SJSA1 (cell line): Measurements from ENCODE around the gene MYEOV. TPM values are rescaled to one million over a fixed set of nuclear protein-coding genes. Genes with fewer than 3 reads are reported as not detected.

Experiments used
- DNase-seq, 2 experiments: peaks; one replicate each; pipeline ENCODE4 v3.0.0-alpha.2; 2015 to 2020; ENCODE audit warnings: low spot score in 2 of 2, low read depth in 1 of 2
- H3K27ac ChIP-seq: fragments of 250-450 bp; sonication (Bioruptor Pico); 2 replicates; pipeline ENCODE4 v1.5.1; 2020; ENCODE audit warnings: mild to moderate bottlenecking, moderate library complexity
- H3K27me3 ChIP-seq: fragments of 250-450 bp; sonication (Bioruptor Pico); replicated peaks from 2 replicates; pipeline ENCODE4 v1.5.1; 2020; ENCODE audit warnings: mild to moderate bottlenecking, moderate library complexity
- H3K36me3 ChIP-seq: fragments of 250-450 bp; sonication (Bioruptor Pico); 2 replicates; pipeline ENCODE4 v1.5.1; 2020; ENCODE audit warnings: mild to moderate bottlenecking
- H3K4me1 ChIP-seq: fragments of 250-450 bp; sonication (Bioruptor Pico); replicated peaks from 2 replicates; pipeline ENCODE4 v1.6.1; 2021; ENCODE audit warnings: mild to moderate bottlenecking
- H3K4me3 ChIP-seq: fragments of 250-450 bp; sonication (Bioruptor Pico); 2 replicates; pipeline ENCODE4 v1.5.1; 2020; ENCODE audit warnings: mild to moderate bottlenecking
- H3K9me3 ChIP-seq: fragments of 250-450 bp; sonication (Bioruptor Pico); replicated peaks from 2 replicates; pipeline ENCODE4 v1.5.1; 2020; ENCODE audit warnings: mild to moderate bottlenecking
- total RNA-seq: library from RNA; depleted of rRNA; stranded (reverse); fragments of >200 nt; shearing (Covaris generic); gene quantifications from 2 replicates; pipeline ENCODE4 v1.2.3, GENCODE V29; 2014

MYEOV gene
- total RNA-seq, 1 experiment from 2014 or later: 5.3 TPM

DNA sequence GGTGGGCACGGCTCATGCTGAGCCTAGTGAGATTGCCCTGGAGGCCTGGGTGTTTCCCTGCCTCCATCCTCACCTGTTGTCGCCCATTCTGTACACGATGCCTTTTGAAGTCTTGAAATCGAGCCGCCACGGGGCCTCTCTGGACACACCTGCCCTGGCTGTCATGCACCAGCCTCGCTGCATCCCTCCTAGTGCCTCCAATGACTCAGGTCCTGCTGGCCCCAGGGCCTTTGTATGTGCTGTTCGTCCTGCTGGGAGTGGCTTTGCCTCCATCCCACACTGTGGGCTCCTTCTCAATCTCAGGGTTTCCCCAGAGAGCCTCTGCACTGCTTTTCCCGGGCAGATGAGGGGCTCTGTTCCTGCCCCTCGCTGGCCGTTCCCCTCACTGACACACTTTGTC, 8.9 kb upstream of the MYEOV start:
- Histone ChIP-seq H3K4me1 (peaks cover 25% of the 10 kb centered on the region), H3K27ac (no peak overlapping the region), H3K4me3 (no peak overlapping the region), H3K36me3 (no peaks in the 10 kb centered on the region), H3K9me3 (peaks cover 22% of the 10 kb centered on the region), H3K27me3 (no peaks in the 10 kb centered on the region)
- DNase-seq: no peak

DNA sequence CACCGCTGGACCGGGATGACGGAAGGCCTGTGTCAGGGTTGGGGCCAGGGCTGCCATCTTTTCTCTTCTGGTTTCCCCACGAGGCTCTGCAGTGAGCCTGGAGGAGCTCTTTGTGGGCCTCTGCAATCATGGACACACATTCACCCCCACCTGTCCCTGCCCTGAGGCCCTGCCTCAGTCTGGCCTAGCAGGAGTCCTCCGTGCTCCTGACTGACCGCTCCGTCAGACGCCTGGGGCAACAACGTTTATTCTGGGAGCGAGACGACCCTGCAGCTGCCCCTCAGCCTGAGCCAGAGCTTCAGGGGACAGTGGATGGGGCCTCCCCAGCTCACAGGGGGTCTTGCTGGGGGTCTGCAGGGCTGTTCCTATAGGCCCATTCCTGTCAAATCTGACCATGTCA, 8.2 kb upstream of the MYEOV start:
- DNase-seq: no peak
- Histone ChIP-seq H3K9me3 (peaks cover 22% of the 10 kb centered on the region), H3K27me3 (no peaks in the 10 kb centered on the region), H3K4me1 (peaks cover 18% of the 10 kb centered on the region), H3K4me3 (no peak overlapping the region), H3K36me3 (no peaks in the 10 kb centered on the region), H3K27ac (no peak overlapping the region)

DNA sequence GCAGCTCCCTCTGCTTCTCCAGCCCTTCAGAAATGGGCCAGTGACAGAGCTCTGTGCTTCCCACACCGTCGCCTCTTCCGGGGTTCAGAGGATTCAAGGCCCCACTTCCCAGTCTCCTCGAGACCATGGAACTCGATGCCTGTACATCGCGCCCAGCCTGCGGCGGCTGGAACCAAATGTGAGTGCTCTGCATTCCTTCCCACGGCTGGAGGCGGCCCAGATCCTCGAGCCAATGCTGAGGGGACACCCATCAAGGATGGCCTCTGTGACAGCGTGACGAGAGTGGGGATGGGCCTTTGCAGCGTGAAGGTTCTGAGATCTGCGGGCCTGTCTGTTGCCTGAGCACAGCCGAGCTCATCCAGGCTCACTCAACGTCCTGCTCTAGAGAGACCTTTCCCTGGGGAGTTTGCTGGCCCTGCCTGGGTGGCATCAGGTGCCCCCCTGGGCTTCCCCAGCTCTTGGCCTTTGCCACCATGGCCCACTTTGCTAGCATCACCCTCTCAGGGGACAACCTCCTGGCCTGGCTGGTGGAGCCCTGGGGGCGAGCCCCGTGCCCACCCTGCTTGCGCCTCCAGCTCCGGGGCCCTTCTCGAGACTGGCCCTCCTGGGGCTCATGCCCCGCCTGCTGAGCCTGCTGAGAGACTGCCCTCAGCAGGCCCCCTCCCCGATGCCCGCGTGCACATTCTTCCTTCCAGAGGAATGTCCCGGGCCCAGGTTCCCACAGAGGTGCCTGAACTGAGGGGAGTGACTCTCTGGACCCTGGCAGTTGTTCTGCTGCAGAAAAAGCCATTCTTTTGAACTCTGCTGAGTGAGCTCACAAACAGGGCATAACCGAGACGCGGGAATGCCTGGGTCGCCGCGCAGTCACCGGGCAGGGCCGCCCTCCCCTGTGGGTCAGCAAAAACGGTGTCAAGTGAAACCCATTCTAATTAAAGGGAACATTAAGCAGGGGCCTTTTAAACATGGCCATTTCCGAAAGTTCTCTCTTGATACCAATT, 7.3 kb upstream of the MYEOV start:
- Histone ChIP-seq H3K4me3 (no peak overlapping the region), H3K4me1 (peaks cover 9% of the 10 kb centered on the region), H3K27me3 (no peaks in the 10 kb centered on the region; the same call in 1 of the 2 replicates), H3K9me3 (peaks cover 27% of the 10 kb centered on the region), H3K27ac (no peak overlapping the region), H3K36me3 (no peaks in the 10 kb centered on the region)
- DNase-seq: no peak

DNA sequence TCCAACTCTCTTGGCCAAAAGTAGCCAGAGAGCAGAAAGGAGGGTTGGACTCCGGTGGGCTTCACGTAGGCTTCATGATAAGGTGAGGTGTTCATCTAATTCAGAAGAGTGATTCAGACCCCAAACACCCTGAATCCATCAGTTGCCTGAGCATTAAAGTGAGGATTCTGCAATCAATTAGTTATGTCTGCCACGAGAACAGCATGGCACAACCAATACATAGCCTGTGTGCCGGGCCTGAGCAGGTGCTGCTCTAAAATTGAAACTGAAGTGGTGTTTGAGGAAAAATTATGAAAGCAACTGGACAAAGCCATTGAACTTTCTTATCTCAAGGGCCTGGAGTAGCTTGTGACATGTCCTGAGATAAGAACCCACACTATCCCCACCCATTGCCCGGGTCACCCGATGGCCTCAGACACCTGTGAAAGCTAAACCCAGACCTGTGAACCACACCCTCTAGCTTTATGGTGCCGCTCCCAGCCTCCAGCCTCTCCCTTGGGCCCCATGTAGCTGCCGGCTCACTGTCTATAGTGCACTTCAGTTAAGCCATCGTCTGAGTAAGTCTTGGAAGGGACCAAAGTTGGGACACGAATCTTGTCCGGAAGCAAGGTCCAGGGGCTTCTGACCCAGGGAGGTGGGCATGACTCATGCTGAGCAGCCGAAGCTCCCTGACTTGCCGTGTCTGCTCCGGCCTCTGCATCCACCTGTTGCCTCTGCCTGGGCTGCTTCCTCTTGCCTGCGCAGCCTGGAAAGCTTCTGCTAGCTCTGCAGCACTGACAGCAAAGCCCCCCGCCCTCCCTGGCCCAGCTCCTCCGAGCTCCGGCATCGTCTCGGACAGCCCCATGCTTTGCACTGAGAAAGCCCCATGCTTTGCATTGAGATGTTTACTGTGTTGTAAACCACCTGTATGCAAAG, 5.7 kb upstream of the MYEOV start:
- Histone ChIP-seq H3K27ac (no peak overlapping the region), H3K27me3 (no peaks in the 10 kb centered on the region; the same call in 1 of the 2 replicates), H3K4me1 (peaks cover 7% of the 10 kb centered on the region), H3K36me3 (0 out of 2 replicates have a peak, but pooled peaks cover 3% of the 10 kb centered on the region), H3K9me3 (peaks cover 21% of the 10 kb centered on the region), H3K4me3 (no peak overlapping the region)
- DNase-seq: no peak

DNA sequence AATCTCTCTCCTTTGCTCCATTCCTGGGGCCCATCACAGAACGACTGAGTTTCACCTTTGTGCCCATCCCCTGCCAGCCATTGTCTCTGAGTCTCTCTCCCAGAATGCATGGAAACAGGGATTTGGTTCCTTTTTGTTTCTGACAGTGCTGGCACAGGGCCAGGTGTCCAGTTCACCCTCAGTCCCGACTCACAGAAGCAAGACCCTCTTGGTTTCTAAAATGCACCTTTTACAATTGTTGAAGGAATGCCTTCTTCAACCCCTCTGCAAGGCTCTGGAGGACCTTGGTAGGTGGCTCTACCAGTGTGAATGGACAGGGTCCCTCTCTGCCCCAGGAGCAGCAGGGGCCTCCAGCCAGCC, 5.1 kb upstream of the MYEOV start:
- H3K27ac ChIP-seq: no peak overlapping the region
- DNase-seq: no peak
- 0 out of 2 replicates have a peak, but pooled peaks cover 3% of the 10 kb centered on the region for H3K36me3 ChIP-seq
- H3K9me3 ChIP-seq: peaks cover 21% of the 10 kb centered on the region
- no peak overlapping the region for H3K4me3 ChIP-seq
- H3K4me1 ChIP-seq: peaks cover 6% of the 10 kb centered on the region
- H3K27me3 ChIP-seq: no peaks in the 10 kb centered on the region; the same call in 1 of the 2 replicates

DNA sequence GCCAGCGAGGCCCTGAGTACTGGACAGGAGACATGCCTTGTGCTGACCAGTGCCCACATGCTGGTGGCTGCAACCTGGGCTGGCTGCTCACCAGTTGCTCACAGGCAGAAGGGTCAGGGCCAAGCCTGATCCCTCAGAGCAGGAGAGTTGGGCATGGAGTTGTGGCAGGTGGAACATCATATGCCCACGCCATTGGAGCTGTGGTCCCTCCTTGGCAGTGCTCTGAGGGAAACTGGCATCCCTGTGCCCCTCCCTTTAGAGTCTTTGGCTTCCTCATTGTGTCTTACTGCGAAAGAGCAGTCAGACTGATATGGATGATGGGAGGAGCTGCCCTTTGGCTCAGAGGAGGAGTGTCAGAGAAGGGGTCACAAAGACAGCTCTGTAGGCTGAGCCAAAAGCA, 3.1 kb upstream of the MYEOV start:
- 0 out of 2 replicates have a peak, but pooled peaks cover 3% of the 10 kb centered on the region for H3K36me3 ChIP-seq
- DNase-seq: no peak

DNA sequence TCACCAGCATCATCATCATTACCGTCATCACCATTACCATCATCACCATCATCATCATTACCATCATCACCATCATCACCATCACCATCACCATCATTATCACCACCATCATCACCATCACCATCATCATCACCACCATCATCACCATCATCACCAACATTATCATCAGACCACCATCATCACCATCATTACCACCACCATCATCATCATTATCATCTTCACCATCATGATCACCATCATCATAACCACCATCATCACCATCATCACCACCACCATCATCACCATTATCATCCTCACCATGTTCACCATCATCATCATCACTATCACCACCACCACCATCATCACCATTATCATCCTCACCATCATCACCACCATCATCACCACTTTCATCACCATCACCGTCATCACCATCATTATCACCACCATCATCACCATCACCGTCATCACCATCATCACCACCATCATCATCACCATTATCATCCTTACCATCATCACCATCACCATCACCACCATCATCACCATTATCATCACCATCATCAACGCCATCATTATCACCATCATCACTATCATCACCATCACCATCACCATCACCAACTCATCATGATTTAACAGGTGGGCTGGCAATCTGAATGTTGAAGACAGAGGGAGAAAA, 2.4 kb upstream of the MYEOV start:
- no peak for DNase-seq
- Histone ChIP-seq H3K4me3 (no peak overlapping the region), H3K27me3 (no peaks in the 10 kb centered on the region; the same call in 1 of the 2 replicates), H3K4me1 (peaks cover 4% of the 10 kb centered on the region), H3K36me3 (0 out of 2 replicates have a peak, but pooled peaks cover 3% of the 10 kb centered on the region), H3K9me3 (peaks cover 21% of the 10 kb centered on the region), H3K27ac (no peak overlapping the region)

More for the DNA sequence above, 3.1 kb upstream of the MYEOV start:
- Histone ChIP-seq H3K4me1 (no peaks in the 10 kb centered on the region), H3K27me3 (no peaks in the 10 kb centered on the region; the same call in 1 of the 2 replicates), H3K9me3 (peaks cover 21% of the 10 kb centered on the region), H3K27ac (no peak overlapping the region), H3K4me3 (no peak overlapping the region)

DNA sequence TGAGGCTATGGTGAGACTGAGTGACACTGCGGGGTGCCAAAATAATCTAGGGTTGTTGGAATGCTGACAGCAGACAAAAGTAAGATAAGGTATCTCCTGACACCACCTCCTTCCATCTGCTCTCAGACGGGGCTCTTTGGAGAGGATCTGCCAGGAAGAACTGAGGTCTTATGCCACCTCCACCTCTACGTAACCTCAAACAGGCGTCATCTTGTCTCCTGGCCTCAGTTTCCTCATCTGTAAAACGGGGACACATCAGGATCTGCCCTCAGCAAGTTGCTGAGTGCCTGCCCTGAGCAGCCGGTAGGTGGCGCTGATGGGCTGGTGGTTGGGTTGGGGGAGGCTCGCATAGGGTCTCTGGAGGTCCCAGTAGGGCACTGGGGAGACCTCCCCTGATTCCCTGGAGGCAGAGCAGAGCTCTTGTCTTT, 1.7 kb upstream of the MYEOV start:
- Histone ChIP-seq H3K27ac (no peak overlapping the region), H3K4me3 (no peak overlapping the region), H3K27me3 (no peaks in the 10 kb centered on the region; the same call in 1 of the 2 replicates), H3K9me3 (peaks cover 21% of the 10 kb centered on the region), H3K36me3 (0 out of 2 replicates have a peak, but pooled peaks cover 3% of the 10 kb centered on the region), H3K4me1 (peaks cover 9% of the 10 kb centered on the region)
- DNase-seq: peak in 1 of 2 experiments; percentile 58

DNA sequence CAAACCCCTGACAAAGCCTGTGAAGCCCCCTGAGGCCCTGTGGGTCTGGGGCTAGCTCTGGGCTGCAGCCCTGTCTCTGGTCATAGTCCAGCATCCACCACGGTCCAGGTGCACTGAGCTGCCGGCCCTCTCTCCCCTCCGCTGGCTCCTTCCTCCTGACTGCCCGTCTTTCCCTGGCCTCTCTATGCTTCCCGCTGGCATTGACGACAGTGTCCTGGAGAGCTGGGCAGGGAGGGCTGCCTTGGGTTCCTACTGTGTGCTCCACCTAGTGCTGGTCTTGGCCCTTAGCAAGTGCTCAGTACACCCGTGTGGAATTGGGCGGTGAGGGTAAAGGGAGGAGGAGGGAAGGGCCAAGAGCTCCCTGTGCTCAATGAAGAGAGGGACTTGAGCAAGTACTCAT, 868 bp upstream of the MYEOV start:
- no peak overlapping the region for H3K27ac ChIP-seq
- H3K4me1 ChIP-seq: peaks cover 16% of the 10 kb centered on the region
- H3K4me3 ChIP-seq: no peak overlapping the region
- no peak for DNase-seq
- H3K36me3 ChIP-seq: 0 out of 2 replicates have a peak, but pooled peaks cover 3% of the 10 kb centered on the region
- no peaks in the 10 kb centered on the region; the same call in 1 of the 2 replicates for H3K27me3 ChIP-seq
- H3K9me3 ChIP-seq: peaks cover 16% of the 10 kb centered on the region

DNA sequence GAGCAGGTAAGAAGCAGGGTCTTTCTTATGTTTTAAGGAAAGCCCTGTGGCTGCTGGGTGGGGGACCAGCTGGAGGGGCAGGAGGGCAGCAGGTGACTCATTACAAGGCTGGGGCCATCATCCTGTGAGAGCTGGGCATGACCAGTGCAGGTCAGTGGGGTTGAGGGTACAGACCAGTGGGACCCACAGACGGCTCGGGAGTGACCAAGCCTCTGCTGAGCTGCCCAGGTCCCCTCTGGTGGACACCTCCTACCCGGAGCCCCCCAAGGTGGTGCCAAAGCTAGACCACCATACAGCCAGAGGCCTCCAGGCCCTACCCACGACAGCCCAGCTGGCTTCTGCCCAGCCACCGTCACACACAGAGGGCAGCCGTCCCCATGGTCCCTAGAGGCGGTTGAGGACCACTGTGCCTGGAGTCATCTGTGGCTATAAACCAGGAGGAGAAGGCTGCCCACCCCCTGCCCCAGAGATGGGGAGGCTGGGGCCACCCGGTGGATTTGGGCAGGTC, 670 bp downstream of the MYEOV start:
- Histone ChIP-seq H3K9me3 (peaks cover 10% of the 10 kb centered on the region; the same call in 1 of the 2 replicates), H3K4me1 (peaks cover 32% of the 10 kb centered on the region), H3K27ac (no peak overlapping the region), H3K36me3 (0 out of 2 replicates have a peak, but pooled peaks cover 3% of the 10 kb centered on the region), H3K27me3 (no peaks in the 10 kb centered on the region; the same call in 1 of the 2 replicates), H3K4me3 (no peak overlapping the region)
- no peak for DNase-seq

DNA sequence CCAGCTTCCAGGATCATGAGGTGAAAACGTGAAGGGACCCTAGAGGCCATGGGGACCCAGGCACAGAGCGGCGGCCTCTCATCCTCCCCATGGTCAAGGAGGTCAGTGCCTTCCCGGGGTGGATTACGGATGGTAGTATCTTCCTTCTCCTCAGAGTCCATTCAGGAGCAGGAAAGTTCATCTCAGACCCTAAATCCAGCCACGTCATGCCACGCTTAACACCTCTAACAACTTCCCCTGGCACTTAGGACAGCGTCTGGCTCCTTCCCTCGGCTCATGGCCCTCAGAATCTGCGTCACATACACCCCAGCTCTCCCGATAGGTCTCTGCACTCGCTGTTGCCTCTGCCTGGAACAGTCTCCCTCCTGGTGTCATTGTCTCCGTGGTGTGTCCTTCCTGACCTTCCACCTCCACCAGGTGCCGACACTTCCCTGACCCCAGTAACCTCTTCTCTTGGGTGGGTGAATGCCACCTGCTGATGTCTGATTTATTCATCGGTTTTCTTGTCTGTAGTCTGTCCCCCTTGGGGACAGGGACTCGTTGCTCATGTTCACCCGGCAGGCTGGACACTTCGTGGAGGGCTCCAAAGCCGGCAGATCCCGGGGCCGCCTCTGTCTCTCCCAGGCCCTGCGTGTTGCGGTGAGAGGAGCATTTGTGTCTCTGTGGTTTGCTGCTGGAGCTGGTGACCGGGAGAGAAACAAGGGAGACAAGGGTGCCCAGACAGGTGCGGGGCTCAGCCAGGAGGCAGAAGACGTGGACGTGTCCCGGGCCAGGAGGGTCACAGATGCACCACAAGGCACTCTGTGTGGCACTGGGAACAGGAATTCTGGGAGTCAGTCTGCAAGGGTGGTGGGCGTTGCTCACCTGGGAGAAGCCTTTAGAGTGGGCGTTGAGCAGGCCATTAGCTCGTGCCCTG, 1.4 kb downstream of the MYEOV start:
- Histone ChIP-seq H3K27ac (no peak overlapping the region), H3K36me3 (0 out of 2 replicates have a peak, but pooled peaks cover 3% of the 10 kb centered on the region), H3K27me3 (no peaks in the 10 kb centered on the region; the same call in 1 of the 2 replicates), H3K9me3 (peaks cover 6% of the 10 kb centered on the region; the same call in 1 of the 2 replicates), H3K4me1 (peaks cover 39% of the 10 kb centered on the region), H3K4me3 (no peak overlapping the region)
- no peak for DNase-seq
